Fibroblast of the aortic adventitia (primary cell): ENCODE measurements around the gene RAX. TPM values are rescaled to one million over a fixed set of nuclear protein-coding genes. Genes with fewer than 3 reads are reported as not detected.
"Not testable (repeated sequence)": the region's sequence is repeated elsewhere in the genome, so short reads cannot be mapped to it uniquely, and the experiment has no call there.

Source experiments
- DNase-seq: peaks from one replicate; pipeline ENCODE4 v3.0.0-alpha.2; 2010; ENCODE audit warnings: low read depth
- H3K4me3 ChIP-seq: 2 replicates; pipeline ENCODE4 v1.5.1; 2011; ENCODE audit warnings: low read depth, mild to moderate bottlenecking, control low read depth, low read length, moderate library complexity
- CTCF ChIP-seq: IDR thresholded peaks from 2 replicates; pipeline ENCODE4 v1.5.1; 2011; ENCODE audit warnings: mild to moderate bottlenecking, low read length, control low read depth, inconsistent platforms; ENCODE audit not compliant: insufficient read depth
- total RNA-seq: library from RNA; depleted of rRNA; stranded (reverse); fragments of >200 nt; gene quantifications from 2 replicates; pipeline ENCODE4 v1.2.3, GENCODE V29; 2012; ENCODE audit warnings: low replicate concordance

Gene RAX
- total RNA-seq, 1 donor = not detected

- TF ChIP-seq CTCF = no peak
- DNase-seq = no peak
- peak overlapping the region; percentile 41 for H3K4me3 ChIP-seq
These were observed 7.8 kb downstream of the RAX start for GRCh38 chr18:59265246-59265973.

- TF ChIP-seq CTCF = no peak
- H3K4me3 ChIP-seq = no peak overlapping the region
- DNase-seq = no peak
These were observed 8.5 kb downstream of the RAX start for GRCh38 chr18:59264651-59265245.

- no peak for TF ChIP-seq CTCF
- no peak for DNase-seq
- H3K4me3 ChIP-seq = no peak overlapping the region
These were observed 9.1 kb downstream of the RAX start for GRCh38 chr18:59264121-59264571.

GRCh38 chr18:59263661-59264060, 9.6 kb downstream of the RAX start:
- no peak overlapping the region for H3K4me3 ChIP-seq
- no peak for DNase-seq
- no peak for TF ChIP-seq CTCF

- DNase-seq, H3K4me3 ChIP-seq: not testable (repeated sequence)
These were observed 11.0 kb downstream of the RAX start for GRCh38 chr18:59262243-59262642.

GRCh38 chr18:59261842-59262241, 11.4 kb downstream of the RAX start:
- DNase-seq, H3K4me3 ChIP-seq: not testable (repeated sequence)

- H3K4me3 ChIP-seq, DNase-seq: not testable (repeated sequence)
These were observed 17.8 kb downstream of the RAX start for GRCh38 chr18:59255491-59255890.

GRCh38 chr18:59249199-59249774, 24.0 kb downstream of the RAX start:
- peak; percentile 84 for TF ChIP-seq CTCF
- peak; percentile 95 for DNase-seq
- no peak overlapping the region for H3K4me3 ChIP-seq
